A549 (cell line): ENCODE data around the gene BBIP1.

Experiments used
- BHLHE40 ChIP-seq: IDR thresholded peaks from 2 replicates; pipeline ENCODE4 v1.6.1; 2012; ENCODE audit warnings: low read depth, low read length, inconsistent platforms
- CTCF ChIP-seq: fragments of >200 bp; sonication (Bioruptor Twin); formaldehyde crosslinking; IDR thresholded peaks from 3 replicates; pipeline ENCODE4 v1.5.1; 2016
- EHMT2 ChIP-seq: fragments of 200-600 bp; sonication (generic); IDR thresholded peaks from 2 replicates; pipeline ENCODE4 v1.6.1; 2016; ENCODE audit warnings: antibody characterized with exemption, low read depth, mild to moderate bottlenecking, moderate library complexity
- MAX ChIP-seq: IDR thresholded peaks from 2 replicates; pipeline ENCODE4 v1.6.1; 2012
- POLR2A ChIP-seq: IDR thresholded peaks from 2 replicates; pipeline ENCODE4 v1.6.1; 2012; ENCODE audit warnings: mild to moderate bottlenecking, low read length
- REST ChIP-seq: fragments of 200-600 bp; sonication (generic); IDR thresholded peaks from 2 replicates; pipeline ENCODE4 v1.6.1; 2016; ENCODE audit warnings: antibody characterized with exemption, mild to moderate bottlenecking, moderate library complexity
- SREBF2 ChIP-seq: fragments of 450-650 bp; IDR thresholded peaks from 2 replicates; pipeline ENCODE4 v1.6.1; 2014; ENCODE audit warnings: mild to moderate bottlenecking, moderate library complexity

- TF ChIP-seq EHMT2 (no peak), BHLHE40 (no peak), CTCF (no peak), SREBF2 (no peak), POLR2A (no peak), REST (no peak), MAX (no peak)
These were observed 32.9 kb downstream of the BBIP1 start for GRCh38 chr10:110885932-110886674.
